Stromal cell of bone marrow (primary cell): ENCODE results near the gene CFHR5.

Experiments
- DNase-seq: peaks from one replicate; pipeline ENCODE4 v3.0.0-alpha.2; 2012; ENCODE audit warnings: low read depth

Gene CFHR5

GRCh38 chr1:197021716-197022115 is 44.4 kb downstream of the CFHR5 start:
- DNase-seq: no peak

- no peak for DNase-seq
These were observed 47.1 kb downstream of the CFHR5 start for GRCh38 chr1:197024460-197024859.

GRCh38 chr1:197027359-197027758 is 50.0 kb downstream of the CFHR5 start:
- DNase-seq: no peak

GRCh38 chr1:197029749-197030148 is 52.4 kb downstream of the CFHR5 start:
- peak; percentile 27 for DNase-seq

GRCh38 chr1:197034631-197035339 is 57.4 kb downstream of the CFHR5 start:
- peak; percentile 68 for DNase-seq

GRCh38 chr1:197036861-197037260 is 59.5 kb downstream of the CFHR5 start:
- DNase-seq: no peak

GRCh38 chr1:197041486-197042353 is 64.4 kb downstream of the CFHR5 start:
- no peak for DNase-seq

GRCh38 chr1:197042676-197043341 is 65.5 kb downstream of the CFHR5 start:
- DNase-seq: no peak

GRCh38 chr1:197049100-197049499 is 71.7 kb downstream of the CFHR5 start:
- DNase-seq: no peak
